Liver (tissue), 3 donors: ENCODE results near the gene EPHB4.

Experiments used
- EGR1 ChIP-seq, 2 donors: IDR thresholded peaks; 2 replicates each; pipeline ENCODE4 v1.6.1; 2016 to 2018; ENCODE audit warnings: antibody characterized with exemption in 2 of 2, low read depth in 2 of 2
- FOXA1 ChIP-seq: IDR thresholded peaks from 2 replicates; pipeline ENCODE4 v1.6.1; 2016; ENCODE audit warnings: antibody characterized with exemption
- FOXA2 ChIP-seq: IDR thresholded peaks from 2 replicates; pipeline ENCODE4 v1.6.1; 2016; ENCODE audit warnings: antibody characterized with exemption
- GABPA ChIP-seq, 2 donors: IDR thresholded peaks in 1 of 2; conservative IDR thresholded peaks in 1 of 2; 2 replicates each; pipeline ENCODE4 v1.6.1; 2016; ENCODE audit warnings: antibody characterized with exemption in 2 of 2, mild to moderate bottlenecking in 1 of 2, moderate library complexity in 1 of 2
- HNF4G ChIP-seq: IDR thresholded peaks from 2 replicates; pipeline ENCODE4 v1.6.1; 2016; ENCODE audit warnings: antibody characterized with exemption
- JUND ChIP-seq, 2 donors: IDR thresholded peaks; 2 replicates each; pipeline ENCODE4 v1.6.1; 2016; ENCODE audit warnings: antibody characterized with exemption in 2 of 2
- RAD21 ChIP-seq, 2 donors: IDR thresholded peaks; 2 replicates each; pipeline ENCODE4 v1.6.1; 2016; ENCODE audit warnings: antibody characterized with exemption in 2 of 2, mild to moderate bottlenecking in 2 of 2
- SP1 ChIP-seq: IDR thresholded peaks from 2 replicates; pipeline ENCODE4 v1.6.1; 2018; ENCODE audit warnings: antibody characterized with exemption, mild to moderate bottlenecking
- TAF1 ChIP-seq: conservative IDR thresholded peaks from 2 replicates; pipeline ENCODE4 v1.6.1; 2016; ENCODE audit warnings: antibody characterized with exemption, mild to moderate bottlenecking
- YY1 ChIP-seq: IDR thresholded peaks from 2 replicates; pipeline ENCODE4 v1.6.1; 2016; ENCODE audit warnings: antibody characterized with exemption, mild to moderate bottlenecking
- TF ChIP-seq, protein P1 (sequence below): fragments of 150-350 bp; IDR thresholded peaks from 2 replicates; pipeline ENCODE4 v1.5.1; 2017; ENCODE audit warnings: improper control_type of control experiment, low read depth, low read length; ENCODE audit not compliant: missing input control
- TF ChIP-seq, protein P2 (sequence below): IDR thresholded peaks from 2 replicates; pipeline ENCODE4 v1.6.1; 2016; ENCODE audit warnings: antibody characterized with exemption
- TF ChIP-seq, protein P3 (sequence below): IDR thresholded peaks from 2 replicates; pipeline ENCODE4 v1.6.1; 2016; ENCODE audit warnings: antibody characterized with exemption
- TF ChIP-seq, protein P4 (sequence below): IDR thresholded peaks from 2 replicates; pipeline ENCODE4 v1.6.1; 2016; ENCODE audit warnings: antibody characterized with exemption, mild to moderate bottlenecking
- donor health status: healthy.
- donor health status: healthy.

DNA sequence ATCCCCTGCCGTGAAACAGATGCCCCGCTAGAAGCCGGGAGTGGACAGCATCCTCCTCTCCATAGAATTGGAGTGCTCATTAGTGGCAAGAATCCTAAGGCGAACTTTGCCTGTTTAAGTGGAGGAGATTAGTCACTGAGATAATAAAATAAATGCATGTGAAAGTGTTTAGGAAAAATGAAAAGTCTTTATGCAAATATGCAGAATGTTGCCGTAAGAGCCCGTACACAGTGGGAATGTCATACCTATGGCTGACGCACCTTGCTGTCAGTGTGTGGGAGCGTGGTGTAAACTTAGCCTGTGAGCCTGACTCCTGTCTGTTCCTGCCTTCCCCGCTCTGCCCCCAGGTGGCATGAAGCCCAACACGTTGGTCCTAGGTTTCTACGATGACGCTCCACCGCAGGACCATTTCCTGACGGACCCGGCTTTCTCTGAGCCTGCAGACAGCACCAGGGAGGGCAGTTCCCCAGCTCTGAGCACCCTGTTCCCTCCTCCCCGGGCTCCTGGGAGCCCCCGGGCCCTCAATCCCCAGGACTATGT lies 38.1 kb upstream of the EPHB4 start:
- TF ChIP-seq, protein P1, sequence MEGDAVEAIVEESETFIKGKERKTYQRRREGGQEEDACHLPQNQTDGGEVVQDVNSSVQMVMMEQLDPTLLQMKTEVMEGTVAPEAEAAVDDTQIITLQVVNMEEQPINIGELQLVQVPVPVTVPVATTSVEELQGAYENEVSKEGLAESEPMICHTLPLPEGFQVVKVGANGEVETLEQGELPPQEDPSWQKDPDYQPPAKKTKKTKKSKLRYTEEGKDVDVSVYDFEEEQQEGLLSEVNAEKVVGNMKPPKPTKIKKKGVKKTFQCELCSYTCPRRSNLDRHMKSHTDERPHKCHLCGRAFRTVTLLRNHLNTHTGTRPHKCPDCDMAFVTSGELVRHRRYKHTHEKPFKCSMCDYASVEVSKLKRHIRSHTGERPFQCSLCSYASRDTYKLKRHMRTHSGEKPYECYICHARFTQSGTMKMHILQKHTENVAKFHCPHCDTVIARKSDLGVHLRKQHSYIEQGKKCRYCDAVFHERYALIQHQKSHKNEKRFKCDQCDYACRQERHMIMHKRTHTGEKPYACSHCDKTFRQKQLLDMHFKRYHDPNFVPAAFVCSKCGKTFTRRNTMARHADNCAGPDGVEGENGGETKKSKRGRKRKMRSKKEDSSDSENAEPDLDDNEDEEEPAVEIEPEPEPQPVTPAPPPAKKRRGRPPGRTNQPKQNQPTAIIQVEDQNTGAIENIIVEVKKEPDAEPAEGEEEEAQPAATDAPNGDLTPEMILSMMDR: no peak
- TF ChIP-seq, protein P2, sequence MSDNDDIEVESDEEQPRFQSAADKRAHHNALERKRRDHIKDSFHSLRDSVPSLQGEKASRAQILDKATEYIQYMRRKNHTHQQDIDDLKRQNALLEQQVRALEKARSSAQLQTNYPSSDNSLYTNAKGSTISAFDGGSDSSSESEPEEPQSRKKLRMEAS: no peak
- TF ChIP-seq, protein P3, sequence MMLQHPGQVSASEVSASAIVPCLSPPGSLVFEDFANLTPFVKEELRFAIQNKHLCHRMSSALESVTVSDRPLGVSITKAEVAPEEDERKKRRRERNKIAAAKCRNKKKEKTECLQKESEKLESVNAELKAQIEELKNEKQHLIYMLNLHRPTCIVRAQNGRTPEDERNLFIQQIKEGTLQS: no peak
- no peak for TF ChIP-seq TAF1
- TF ChIP-seq, protein P4, sequence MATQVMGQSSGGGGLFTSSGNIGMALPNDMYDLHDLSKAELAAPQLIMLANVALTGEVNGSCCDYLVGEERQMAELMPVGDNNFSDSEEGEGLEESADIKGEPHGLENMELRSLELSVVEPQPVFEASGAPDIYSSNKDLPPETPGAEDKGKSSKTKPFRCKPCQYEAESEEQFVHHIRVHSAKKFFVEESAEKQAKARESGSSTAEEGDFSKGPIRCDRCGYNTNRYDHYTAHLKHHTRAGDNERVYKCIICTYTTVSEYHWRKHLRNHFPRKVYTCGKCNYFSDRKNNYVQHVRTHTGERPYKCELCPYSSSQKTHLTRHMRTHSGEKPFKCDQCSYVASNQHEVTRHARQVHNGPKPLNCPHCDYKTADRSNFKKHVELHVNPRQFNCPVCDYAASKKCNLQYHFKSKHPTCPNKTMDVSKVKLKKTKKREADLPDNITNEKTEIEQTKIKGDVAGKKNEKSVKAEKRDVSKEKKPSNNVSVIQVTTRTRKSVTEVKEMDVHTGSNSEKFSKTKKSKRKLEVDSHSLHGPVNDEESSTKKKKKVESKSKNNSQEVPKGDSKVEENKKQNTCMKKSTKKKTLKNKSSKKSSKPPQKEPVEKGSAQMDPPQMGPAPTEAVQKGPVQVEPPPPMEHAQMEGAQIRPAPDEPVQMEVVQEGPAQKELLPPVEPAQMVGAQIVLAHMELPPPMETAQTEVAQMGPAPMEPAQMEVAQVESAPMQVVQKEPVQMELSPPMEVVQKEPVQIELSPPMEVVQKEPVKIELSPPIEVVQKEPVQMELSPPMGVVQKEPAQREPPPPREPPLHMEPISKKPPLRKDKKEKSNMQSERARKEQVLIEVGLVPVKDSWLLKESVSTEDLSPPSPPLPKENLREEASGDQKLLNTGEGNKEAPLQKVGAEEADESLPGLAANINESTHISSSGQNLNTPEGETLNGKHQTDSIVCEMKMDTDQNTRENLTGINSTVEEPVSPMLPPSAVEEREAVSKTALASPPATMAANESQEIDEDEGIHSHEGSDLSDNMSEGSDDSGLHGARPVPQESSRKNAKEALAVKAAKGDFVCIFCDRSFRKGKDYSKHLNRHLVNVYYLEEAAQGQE: no peak
- no peak for TF ChIP-seq EGR1 (IDR thresholded peaks at IDR 0.05; ENCODE audit: low read depth in 2 of 2)
- TF ChIP-seq YY1: no peak
- TF ChIP-seq SP1: no peak
- TF ChIP-seq RAD21 (IDR thresholded peaks at IDR 0.05): no peak
- TF ChIP-seq JUND (IDR thresholded peaks at IDR 0.05): no peak
- no peak for TF ChIP-seq FOXA2
- TF ChIP-seq FOXA1: no peak
- no peak for TF ChIP-seq GABPA (IDR thresholded peaks at IDR 0.05 in 1 of 2, conservative IDR thresholded peaks at IDR 0.05 in 1 of 2)
- TF ChIP-seq HNF4G: no peak
